ENCODE data around the gene SDK1.

GRCh38 chr7:4162884-4163564, 862.0 kb downstream of the SDK1 start:
- TF ChIP-seq EZH2 (IDR thresholded peaks at IDR 0.05; ENCODE audit: insufficient read depth, poor library complexity, severe bottlenecking) (no peak), EZH2phosphoT487 (IDR thresholded peaks at IDR 0.05; ENCODE audit: insufficient read depth, low read depth) (no peak)

Measured in GM23248 (cell line).